ENCODE measurements around the gene MAB21L2. TPM values are rescaled to one million over a fixed set of nuclear protein-coding genes. Genes with fewer than 3 reads are reported as not detected.

The MAB21L2 gene
- total RNA-seq, 1 experiment from 2014 or later: not detected

GRCh38 chr4:150609131-150609530, 27.2 kb downstream of the MAB21L2 start:
- Histone ChIP-seq H3K9ac (ENCODE audit: extremely low read depth, insufficient read length, low read length) (no peak overlapping the region), H2BK20ac (ENCODE audit: low read depth, low read length, poor library complexity, severe bottlenecking) (no peak overlapping the region), H3K4me2 (ENCODE audit: insufficient read depth, insufficient read length, low read length) (no peak overlapping the region), H3K23ac (ENCODE audit: insufficient read length, low read depth, low read length) (no peak overlapping the region), H3K27me3 (ENCODE audit: insufficient read depth, low read length) (no peaks in the 10 kb centered on the region), H2AFZ (ENCODE audit: low read length) (no peak overlapping the region), H2BK120ac (ENCODE audit: low read depth, low read length, poor library complexity, severe bottlenecking) (no peak overlapping the region), H3K23me2 (ENCODE audit: insufficient read length, low read depth, low read length, poor library complexity, severe bottlenecking) (no peaks in the 10 kb centered on the region), H3K27ac (ENCODE audit: insufficient read length, low read depth, low read length) (no peak overlapping the region), H2BK15ac (ENCODE audit: low read depth, low read length) (no peak overlapping the region), H3K56ac (ENCODE audit: insufficient read length, low read depth, low read length) (no peak overlapping the region), H3T11ph (ENCODE audit: low read length) (no peak overlapping the region), H4K20me1 (ENCODE audit: control insufficient read depth, insufficient read depth, insufficient read length) (no peaks in the 10 kb centered on the region), H4K5ac (ENCODE audit: insufficient read length, low read depth, low read length) (no peak overlapping the region), H2BK12ac (ENCODE audit: insufficient read length, low read depth, low read length) (no peak overlapping the region), H3K79me1 (ENCODE audit: insufficient read depth, low read depth, low read length, poor library complexity, severe bottlenecking) (no peaks in the 10 kb centered on the region), H3K79me2 (ENCODE audit: insufficient read depth, low read length) (no peaks in the 10 kb centered on the region), H3K9me3 (ENCODE audit: control insufficient read depth, low read depth, low read length) (no peaks in the 10 kb centered on the region), H3K14ac (ENCODE audit: insufficient read depth, low read length) (no peak overlapping the region), H2BK5ac (ENCODE audit: insufficient read length, low read length) (no peak overlapping the region), H3K4me1 (ENCODE audit: insufficient read depth, low read length) (no peaks in the 10 kb centered on the region), H2AK5ac (ENCODE audit: insufficient read length, low read length) (no peak overlapping the region), H4K8ac (replicated peaks; ENCODE audit: insufficient read length, low read depth, low read length) (no peak overlapping the region), H4K91ac (ENCODE audit: insufficient read length, low read depth, low read length) (no peak overlapping the region), H3K18ac (ENCODE audit: insufficient read length, low read depth, low read length) (no peak overlapping the region), H3K4ac (ENCODE audit: low read depth, low read length) (no peak overlapping the region)
- H3K4me1 Mint-ChIP-seq: no peaks in the 10 kb centered on the region
- H3K27ac Mint-ChIP-seq: no peak overlapping the region
- no peaks in the 10 kb centered on the region for H3K36me3 Mint-ChIP-seq (ENCODE audit: insufficient read depth in 1 of 3, low read depth in 3 of 3)
- H3K9me3 Mint-ChIP-seq: no peaks in the 10 kb centered on the region
- DNase-seq: no peak
- H3K4me3 Mint-ChIP-seq: no peak overlapping the region
- TF ChIP-seq, protein P1, sequence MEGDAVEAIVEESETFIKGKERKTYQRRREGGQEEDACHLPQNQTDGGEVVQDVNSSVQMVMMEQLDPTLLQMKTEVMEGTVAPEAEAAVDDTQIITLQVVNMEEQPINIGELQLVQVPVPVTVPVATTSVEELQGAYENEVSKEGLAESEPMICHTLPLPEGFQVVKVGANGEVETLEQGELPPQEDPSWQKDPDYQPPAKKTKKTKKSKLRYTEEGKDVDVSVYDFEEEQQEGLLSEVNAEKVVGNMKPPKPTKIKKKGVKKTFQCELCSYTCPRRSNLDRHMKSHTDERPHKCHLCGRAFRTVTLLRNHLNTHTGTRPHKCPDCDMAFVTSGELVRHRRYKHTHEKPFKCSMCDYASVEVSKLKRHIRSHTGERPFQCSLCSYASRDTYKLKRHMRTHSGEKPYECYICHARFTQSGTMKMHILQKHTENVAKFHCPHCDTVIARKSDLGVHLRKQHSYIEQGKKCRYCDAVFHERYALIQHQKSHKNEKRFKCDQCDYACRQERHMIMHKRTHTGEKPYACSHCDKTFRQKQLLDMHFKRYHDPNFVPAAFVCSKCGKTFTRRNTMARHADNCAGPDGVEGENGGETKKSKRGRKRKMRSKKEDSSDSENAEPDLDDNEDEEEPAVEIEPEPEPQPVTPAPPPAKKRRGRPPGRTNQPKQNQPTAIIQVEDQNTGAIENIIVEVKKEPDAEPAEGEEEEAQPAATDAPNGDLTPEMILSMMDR (conservative IDR thresholded peaks at IDR 0.05): no peak
- WGBS (ENCODE audit: extremely low coverage, insufficient read length, low lambda C conversion rate): no CpG with 5 or more reads among the region's 3 CpGs
- no peaks in the 10 kb centered on the region for H3K27me3 Mint-ChIP-seq (ENCODE audit: low read depth)

Measured in H9 (cell line).